Natural killer cell (primary cell): ENCODE results near the gene DYNC2H1. TPM values are rescaled to one million over a fixed set of nuclear protein-coding genes. Genes with fewer than 3 reads are reported as not detected.

ENCODE experiments used
- ATAC-seq, 3 donors: fragments of 150-1000 bp in 2 of 3; fragments of 200-7000 bp in 1 of 3; cut with Tn5 transposase; 1 replicate in 1 of 3; 2 replicates in 2 of 3; pipeline ENCODE4 v1.10.0; 2021; ENCODE audit warnings: mild to moderate bottlenecking in 2 of 3, moderate library complexity in 2 of 3
- DNase-seq, 2 donors: peaks; one replicate each; pipeline versions ENCODE4 v3.0.0 to v3.0.0-alpha.2; 2013 to 2021; ENCODE audit warnings: mixed read lengths in 1 of 2
- H3K27ac ChIP-seq: one replicate; pipeline ENCODE4 v1.5.1; 2013; ENCODE audit warnings: mild to moderate bottlenecking, low read length
- H3K27me3 ChIP-seq: one replicate; pipeline ENCODE4 v1.6.1; 2013; ENCODE audit warnings: low read length; ENCODE audit not compliant: control insufficient read depth, insufficient read depth
- H3K36me3 ChIP-seq: one replicate; pipeline ENCODE4 v1.6.1; 2013; ENCODE audit warnings: low read length; ENCODE audit not compliant: control insufficient read depth, insufficient read depth
- H3K4me1 ChIP-seq: one replicate; pipeline ENCODE4 v1.6.1; 2013; ENCODE audit warnings: low read length; ENCODE audit not compliant: control insufficient read depth, insufficient read depth
- H3K4me3 ChIP-seq: one replicate; pipeline ENCODE4 v1.5.1; 2013; ENCODE audit warnings: low read length
- H3K9me3 ChIP-seq: one replicate; pipeline ENCODE4 v1.6.1; 2013; ENCODE audit warnings: low read length; ENCODE audit not compliant: control insufficient read depth, insufficient read depth
- H3K27ac Mint-ChIP-seq, 2 donors: one replicate each; pipeline ENCODE4 v1.8.0; 2022; ENCODE audit warnings: mild to moderate bottlenecking in 2 of 2, mixed read lengths in 2 of 2, moderate library complexity in 1 of 2
- H3K27me3 Mint-ChIP-seq, 2 donors: one replicate each; pipeline ENCODE4 v1.8.0; 2022; ENCODE audit warnings: low read depth in 2 of 2, mixed read lengths in 2 of 2
- H3K36me3 Mint-ChIP-seq: one replicate; pipeline ENCODE4 v1.8.0; 2022; ENCODE audit warnings: mixed read lengths
- H3K4me1 Mint-ChIP-seq, 2 donors: one replicate each; pipeline ENCODE4 v1.8.0; 2022; ENCODE audit warnings: mixed read lengths in 2 of 2
- H3K4me3 Mint-ChIP-seq: one replicate; pipeline ENCODE4 v1.8.0; 2022; ENCODE audit warnings: mild to moderate bottlenecking, moderate library complexity, mixed read lengths
- H3K9me3 Mint-ChIP-seq, 2 donors: one replicate each; pipeline ENCODE4 v1.8.0; 2022; ENCODE audit warnings: mixed read lengths in 2 of 2
- CTCF ChIP-seq: fragments of 200-600 bp; IDR thresholded peaks from one replicate; pipeline ENCODE4 v1.8.0; 2022; ENCODE audit warnings: antibody characterized with exemption
- WGBS: methylation state at CpG from one replicate; pipeline ENCODE4 v1.1.7; 2013; ENCODE audit warnings: missing lambda C conversion rate; ENCODE audit not compliant: insufficient coverage; 5-methylcytosine and 5-hydroxymethylcytosine counted together
- intact Hi-C: fragments of 100-400 bp; cut with micrococcal nuclease; formaldehyde crosslinking; loops from one replicate; pipeline ENCODE4 v1.14.2; 2022
- total RNA-seq, 4 donors: library from RNA; stranded (reverse); fragments of 120-200 nt in 1 of 4; gene quantifications; one replicate each; pipeline versions ENCODE4 v1.2.3 to v1.2.4, GENCODE V29; 2013 to 2022

The DYNC2H1 gene
- total RNA-seq, 3 donors from 2014 or later (not counting 1 experiment from before 2014, with no cell fraction given) = 4.1 to 7.5 (median 4.4) TPM

GRCh38 chr11:103433386-103434072 is 324.3 kb downstream of the DYNC2H1 start:
- Histone ChIP-seq H3K9me3 (no peaks in the 10 kb centered on the region), H3K36me3 (no peaks in the 10 kb centered on the region), H3K4me1 (no peaks in the 10 kb centered on the region), H3K27ac (no peak overlapping the region), H3K4me3 (no peak overlapping the region), H3K27me3 (no peaks in the 10 kb centered on the region)
- intact Hi-C loops = no loop called here
- Mint-ChIP-seq H3K36me3 (no peaks in the 10 kb centered on the region), H3K4me1 (no peaks in the 10 kb centered on the region), H3K27me3 (no peaks in the 10 kb centered on the region), H3K4me3 (no peak overlapping the region), H3K27ac (no peak overlapping the region), H3K9me3 (peaks cover 13 to 19% of the 10 kb centered on the region in 2 donors)
- no peak for TF ChIP-seq CTCF
- DNase-seq (no peak), ATAC-seq (no peak)
- 75% methylated on average over 4 of the region's 6 CpGs for WGBS

- Mint-ChIP-seq H3K27ac (no peak overlapping the region), H3K4me3 (no peak overlapping the region), H3K9me3 (peaks cover 14 to 19% of the 10 kb centered on the region in 2 donors), H3K4me1 (no peaks in the 10 kb centered on the region), H3K36me3 (no peaks in the 10 kb centered on the region), H3K27me3 (no peaks in the 10 kb centered on the region)
- WGBS = 0% methylated on average over 1 of the region's 1 CpG
- ATAC-seq (no peak), DNase-seq (no peak)
- H3K4me1 ChIP-seq = no peaks in the 10 kb centered on the region
- H3K4me3 ChIP-seq = no peak overlapping the region
- H3K27me3 ChIP-seq = no peaks in the 10 kb centered on the region
- H3K9me3 ChIP-seq = no peaks in the 10 kb centered on the region
- no peak overlapping the region for H3K27ac ChIP-seq
- H3K36me3 ChIP-seq = no peaks in the 10 kb centered on the region
- intact Hi-C loops = no loop called here
- no peak for TF ChIP-seq CTCF
Measured at GRCh38 chr11:103434073-103434411, 324.8 kb downstream of the DYNC2H1 start.

- Histone ChIP-seq H3K27ac (no peak overlapping the region), H3K36me3 (no peaks in the 10 kb centered on the region), H3K4me1 (no peaks in the 10 kb centered on the region), H3K4me3 (no peak overlapping the region), H3K9me3 (no peaks in the 10 kb centered on the region), H3K27me3 (no peaks in the 10 kb centered on the region)
- H3K27ac Mint-ChIP-seq = no peak overlapping the region
- no peaks in the 10 kb centered on the region for H3K27me3 Mint-ChIP-seq
- DNase-seq (no peak), ATAC-seq (no peak)
- H3K36me3 Mint-ChIP-seq = no peaks in the 10 kb centered on the region
- H3K4me1 Mint-ChIP-seq = no peaks in the 10 kb centered on the region
- H3K9me3 Mint-ChIP-seq = peaks cover 7 to 12% of the 10 kb centered on the region in 2 donors
- H3K4me3 Mint-ChIP-seq = no peak overlapping the region
- 82% methylated on average over 3 of the region's 3 CpGs for WGBS
- no peak for TF ChIP-seq CTCF
- intact Hi-C loops = no loop called here
Measured at GRCh38 chr11:103436131-103436770, 327.0 kb downstream of the DYNC2H1 start.
